Left cardiac atrium (tissue), 4 donors: Measurements from ENCODE around the gene ORC2. TPM values are rescaled to one million over a fixed set of nuclear protein-coding genes. Genes with fewer than 3 reads are reported as not detected.
"Not testable (repeated sequence)": the region's sequence is repeated elsewhere in the genome, so short reads cannot be mapped to it uniquely, and the experiment has no call there.

Experiments used
- ATAC-seq, 2 donors: fragments of 200-7000 bp; cut with Tn5 transposase; one replicate each; pipeline ENCODE4 v1.9.1; 2020; ENCODE audit warnings: mild to moderate bottlenecking in 2 of 2, moderate library complexity in 2 of 2
- DNase-seq: peaks from one replicate; pipeline ENCODE4 v3.0.0-alpha.2; 2020
- intact Hi-C, 2 donors: fragments of 100-400 bp; cut with DNase I; formaldehyde crosslinking; loops; one replicate each; pipeline versions ENCODE4 v1.14.1 to v1.15.1; 2022 to 2023
- total RNA-seq, 2 donors: library from RNA; stranded (reverse); fragmentation: NEBNext Ultra II Directional; extraction: Animal tissue kit (Norgen Biotek cat#: 25700); gene quantifications; one replicate each; pipeline ENCODE4 v1.2.1, GENCODE V29; 2021
- donor health status: DM: no; HTN: yes; CAD: no.
- donor health status: DM: no; HTN: yes; CAD: no; lungs with severe emphysema.
- donor health status: DM: yes; HTN: yes; CAD: no.
- donor health status: Dilated cardiomyopathy.

Gene ORC2
- total RNA-seq, 2 donors from 2014 or later = 21.1 to 27.1 TPM

- intact Hi-C loops = no loop called here
- no peak for DNase-seq
- ATAC-seq = peak in 1 of 2 donors; percentile 41
These were observed 18.7 kb downstream of the ORC2 start for GRCh38 chr2:200944467-200945394.

GRCh38 chr2:200943527-200944105, 19.8 kb downstream of the ORC2 start:
- no peak for ATAC-seq
- DNase-seq = no peak
- intact Hi-C loops = no loop called here

GRCh38 chr2:200939832-200940231, 23.6 kb downstream of the ORC2 start:
- ATAC-seq (no peak), DNase-seq (no peak)
- intact Hi-C loops = no loop called here

DNA sequence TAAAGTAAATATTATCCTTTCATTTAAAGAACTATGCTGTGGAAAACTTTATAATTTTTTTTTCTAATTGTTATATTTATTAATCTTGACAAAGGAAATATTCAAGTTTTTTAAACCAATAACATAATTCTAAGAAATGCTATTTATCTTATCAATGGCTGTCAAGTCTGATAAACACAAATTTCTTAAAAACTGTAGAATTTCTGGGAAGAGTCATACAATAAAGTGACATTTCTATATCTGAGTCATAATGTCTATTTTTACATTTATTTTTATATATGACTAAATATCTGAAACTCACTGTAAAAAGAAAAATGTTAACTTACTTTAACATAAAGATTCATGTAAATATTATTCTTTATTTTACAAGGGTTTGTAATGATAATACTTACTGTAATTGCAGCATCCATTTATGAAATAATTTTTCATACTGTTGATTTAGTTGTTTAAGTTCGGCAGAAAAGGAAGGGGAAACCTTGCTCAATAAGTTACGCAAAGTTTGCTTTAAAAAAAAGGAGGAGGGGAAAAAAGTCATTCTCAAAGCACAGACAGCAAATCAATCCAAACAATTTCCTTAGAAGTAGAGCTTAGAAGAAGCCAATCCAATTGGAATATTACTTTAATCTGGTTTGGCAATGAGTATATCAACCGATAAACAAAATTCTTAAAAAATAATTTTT, 32.4 kb downstream of the ORC2 start:
- no peak for DNase-seq
- ATAC-seq = no peak
- intact Hi-C loops = no loop called here

- no peak for ATAC-seq
These were observed 33.9 kb downstream of the ORC2 start for GRCh38 chr2:200929334-200930249.

GRCh38 chr2:200922439-200922838, 41.0 kb downstream of the ORC2 start:
- DNase-seq (no peak), ATAC-seq (no peak)
- intact Hi-C loops = no loop called here

More at GRCh38 chr2:200929334-200930249, 33.9 kb downstream of the ORC2 start:
- intact Hi-C loops = no loop called here
- no peak for DNase-seq

DNA sequence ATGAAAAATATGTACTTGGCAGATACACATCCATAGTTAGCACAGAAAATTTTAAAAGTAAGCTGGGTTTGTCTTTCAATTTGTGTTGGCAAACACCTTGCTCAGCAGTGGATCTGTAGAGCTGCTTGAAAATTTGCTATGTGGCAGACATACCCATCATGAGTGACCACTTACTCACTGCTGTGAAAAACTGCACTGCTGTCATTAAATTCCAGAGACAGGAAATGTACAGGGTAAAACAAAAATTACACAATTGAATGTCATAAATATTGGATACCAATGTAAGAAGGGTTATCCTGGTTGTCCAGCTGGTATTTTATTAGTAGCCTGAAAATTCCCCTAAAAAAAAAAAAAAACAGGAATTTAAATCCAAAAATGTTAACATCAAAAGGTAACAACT, 49.8 kb downstream of the ORC2 start:
- intact Hi-C loops = no loop called here
- no peak for ATAC-seq
- DNase-seq = no peak

- ATAC-seq (no peak), DNase-seq (no peak)
- intact Hi-C loops = loop anchor here in 1 of 2 donors (5.0 to 10.0 kb wide), 2 partner anchors 155 to 267 kb away; no protein-coding TSS in a partner anchor
These were observed 53.5 kb downstream of the ORC2 start for GRCh38 chr2:200909958-200910357.

GRCh38 chr2:200905618-200906296, 57.7 kb downstream of the ORC2 start:
- peak; percentile 75 to 85 for ATAC-seq
- intact Hi-C loops = loop anchor here in 1 of 2 donors (5.0 to 10.0 kb wide), 2 partner anchors 159 to 272 kb away; no protein-coding TSS in a partner anchor
- DNase-seq = peak; percentile 76

GRCh38 chr2:200901459-200902072, 61.9 kb downstream of the ORC2 start:
- DNase-seq (peak; percentile 56), ATAC-seq (peak; percentile 84 to 85)
- intact Hi-C loops = loop anchor here (2.0 to 10.0 kb wide), 3 partner anchors 163 to 276 kb away; no protein-coding TSS in a partner anchor

DNA sequence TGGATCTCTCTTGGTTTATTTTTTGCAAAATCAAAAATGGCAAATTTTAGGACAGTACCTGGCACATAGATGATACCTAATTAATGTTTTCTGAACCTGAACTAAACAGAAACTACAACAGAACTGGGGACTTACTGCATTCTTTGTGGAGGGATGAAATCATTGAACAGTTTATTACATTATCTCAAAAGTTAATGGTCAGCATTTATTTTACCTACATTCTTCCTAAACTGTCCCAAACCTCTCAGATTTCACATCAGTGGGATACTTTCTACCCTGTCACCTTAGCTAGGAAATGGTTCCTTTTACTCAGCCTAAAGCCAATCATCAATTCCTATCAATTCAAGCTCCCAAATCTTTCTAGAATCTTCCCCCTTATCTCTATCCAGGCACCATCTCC, 64.0 kb downstream of the ORC2 start:
- intact Hi-C loops = no loop called here
- no peak for DNase-seq
- no peak for ATAC-seq

DNA sequence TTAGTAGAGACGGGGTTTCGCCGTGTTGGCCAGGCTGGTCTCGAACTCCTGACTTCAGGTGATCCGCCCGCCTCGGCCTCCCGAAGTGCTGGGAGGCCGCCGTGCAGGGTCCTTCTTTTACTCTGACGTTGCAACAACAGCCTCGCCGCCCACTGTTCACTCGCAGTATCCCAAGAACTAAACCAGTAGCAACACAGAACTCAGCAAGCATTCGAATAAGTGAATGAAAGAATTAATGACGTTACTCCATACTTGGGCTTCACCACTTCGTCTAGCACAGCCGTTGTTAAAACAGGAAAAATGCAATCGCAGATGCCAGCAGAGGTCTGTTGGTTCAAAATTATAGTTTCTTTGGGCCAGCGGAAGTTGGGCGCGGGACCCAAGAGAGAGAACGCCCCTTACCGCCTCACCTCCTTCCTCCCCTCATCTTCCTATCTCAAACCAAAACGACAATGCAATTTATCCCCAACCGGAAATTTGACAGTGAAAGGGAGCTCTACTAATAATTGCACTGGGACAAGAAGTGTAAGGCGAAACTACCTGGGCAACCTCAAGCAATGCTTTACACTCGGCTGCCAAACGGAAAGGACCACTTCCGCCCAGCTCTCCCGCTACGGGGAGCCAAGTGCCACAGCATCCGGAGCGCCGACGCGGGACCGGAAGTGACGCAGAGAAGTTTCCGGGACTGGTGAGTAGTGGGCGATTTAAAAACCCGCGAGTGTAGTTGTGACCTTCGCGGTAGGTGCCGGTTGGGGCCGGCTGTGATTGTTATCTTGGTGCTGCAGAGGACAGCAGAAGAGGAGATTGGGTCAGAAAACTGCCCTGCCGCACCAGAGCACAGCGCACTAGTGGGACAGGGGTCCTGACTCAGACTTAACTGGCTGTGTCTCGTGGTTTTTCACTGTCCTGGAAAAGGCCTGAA, 74.5 kb downstream of the ORC2 start, which contains the start of the genes NIF3L1 and PPIL3:
Gene NIF3L1 (plus strand): TSS at position 668 of the 922 bp plus-strand sequence. CDS start 2,573 bp downstream, outside the sequence.
Gene PPIL3 (minus strand): TSS at position 374 of the 922 bp plus-strand sequence. CDS start 1,462 bp downstream, outside the sequence.
- ATAC-seq = peak; percentile 98
- intact Hi-C loops = no loop called here
- DNase-seq = peak; percentile 97

GRCh38 chr2:200881715-200882249, 81.7 kb downstream of the ORC2 start:
- intact Hi-C loops, DNase-seq, ATAC-seq: not testable (repeated sequence)

DNA sequence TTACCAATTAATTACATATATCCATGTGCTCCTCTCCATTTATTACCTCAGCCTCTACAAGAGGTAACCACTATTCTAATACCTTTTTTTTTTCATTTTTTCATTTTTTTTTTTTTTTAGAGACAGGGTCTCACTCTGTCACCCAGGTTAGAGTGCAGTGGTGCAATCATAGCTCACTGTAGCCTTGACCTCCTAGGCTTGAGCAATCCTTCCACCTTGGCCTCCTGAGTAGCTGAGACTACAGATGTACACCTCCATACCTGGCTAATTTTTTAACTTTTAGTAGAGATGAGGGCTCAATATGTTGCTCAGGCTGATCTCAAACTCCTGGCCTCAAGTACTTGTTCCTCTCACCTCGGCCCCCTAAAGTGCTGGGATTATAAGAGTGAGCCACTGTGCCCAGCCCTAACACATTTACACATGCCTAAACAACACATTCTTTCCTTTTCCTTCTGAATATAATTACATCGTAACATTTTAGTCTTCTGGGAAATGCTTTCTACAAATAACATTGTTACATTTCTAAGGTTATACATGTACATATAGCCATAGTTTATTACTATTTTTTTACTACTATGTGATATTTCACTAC, 85.1 kb downstream of the ORC2 start:
- ATAC-seq (no peak), DNase-seq (no peak)
- intact Hi-C loops = no loop called here

- DNase-seq (no peak), ATAC-seq (no peak)
- intact Hi-C loops = no loop called here
These were observed 86.0 kb downstream of the ORC2 start for GRCh38 chr2:200877443-200877842.

- intact Hi-C loops = no loop called here
- ATAC-seq (no peak), DNase-seq (no peak)
These were observed 89.9 kb downstream of the ORC2 start for GRCh38 chr2:200873560-200873959.
